Peyer's patch (tissue), 4 donors: ENCODE data around the gene HIVEP2.

Experiments used
- CTCF ChIP-seq, 6 experiments: fragments of 450-650 bp in 4 of 6; fragments of 200-600 bp in 2 of 6; sonication (generic) in 1 of 6; IDR thresholded peaks; one replicate each; pipeline ENCODE4 v1.5.1; 2017 to 2019; ENCODE audit warnings: antibody characterized with exemption in 6 of 6, mild to moderate bottlenecking in 3 of 6, moderate library complexity in 1 of 6
- POLR2A ChIP-seq, 2 donors: fragments of 450-650 bp; IDR thresholded peaks; one replicate each; pipeline ENCODE4 v1.5.1; 2017; ENCODE audit warnings: antibody characterized with exemption in 2 of 2, mild to moderate bottlenecking in 2 of 2, moderate library complexity in 2 of 2

- TF ChIP-seq CTCF (IDR thresholded peaks at IDR 0.05) (no peak), POLR2A (IDR thresholded peaks at IDR 0.05) (no peak)
These were observed 93.4 kb downstream of the HIVEP2 start for GRCh38 chr6:142851601-142852000.
